Measurements from ENCODE around the gene CBX1. TPM values are rescaled to one million over a fixed set of nuclear protein-coding genes. Genes with fewer than 3 reads are reported as not detected.

The CBX1 gene
- total and polyA plus RNA-seq, 10 of the 15 experiments (the other 5 are each of a cell fraction or from before 2014, with no cell fraction given) = 11.8 to 99.2 (median 43.5) TPM

DNA sequence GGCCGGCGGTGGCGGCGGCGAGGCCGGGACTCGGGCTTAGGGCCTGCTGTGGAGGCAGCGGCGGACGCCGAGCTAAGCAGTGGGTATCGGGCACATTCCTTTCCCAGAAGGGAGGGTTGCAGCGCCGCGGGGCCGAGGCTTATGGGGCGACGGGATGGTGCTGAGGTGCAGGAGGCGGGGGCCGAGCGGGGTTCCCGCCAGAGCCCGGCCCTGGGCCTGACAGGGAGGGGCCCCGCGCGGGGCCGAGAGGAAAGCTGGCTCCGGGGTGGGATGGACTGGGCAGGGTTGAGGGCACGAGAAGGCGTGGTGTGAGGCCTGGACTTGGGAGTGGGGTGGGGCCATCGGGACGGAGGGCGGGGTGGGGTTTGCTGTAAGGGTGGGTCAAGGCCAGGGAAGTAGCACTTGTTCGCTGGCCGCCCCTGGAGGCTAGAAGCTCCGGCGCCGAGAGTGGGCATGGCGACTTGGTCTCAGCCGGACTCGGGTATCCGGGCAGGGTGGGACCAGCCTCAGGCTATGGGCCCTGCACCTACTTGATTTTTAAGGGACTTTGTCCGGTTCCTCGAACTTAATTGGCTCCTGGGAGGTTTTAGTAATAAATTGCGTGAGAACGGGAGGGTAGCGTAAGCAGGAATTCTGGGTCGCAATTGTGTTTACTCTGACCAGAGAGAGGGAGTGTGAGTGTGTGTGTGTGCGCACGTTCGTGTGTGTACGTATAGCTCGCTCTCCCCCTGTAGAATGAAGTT is 52.7 kb downstream of the CBX1 start (continued):
- TF ChIP-seq NR2C2 (IDR thresholded peaks at IDR 0.05; ENCODE audit: borderline replicate concordance, control insufficient read depth, insufficient read length, low read depth) (no peak), SREBF1 (IDR thresholded peaks at IDR 0.05; ENCODE audit: low read length) (no peak), BCL11A (IDR thresholded peaks at IDR 0.05; ENCODE audit: low read depth, low read length) (no peak), SMAD1 (IDR thresholded peaks at IDR 0.05; ENCODE audit: low read depth, partially characterized antibody) (peak; percentile 52), POLR2AphosphoS5 (IDR thresholded peaks at IDR 0.05; ENCODE audit: low read length) (peak; percentile 94), SMAD5 (IDR thresholded peaks at IDR 0.05; ENCODE audit: low read depth) (peak; percentile 1; the same call in 1 of the 2 replicates)
- TF ChIP-seq, protein P1, sequence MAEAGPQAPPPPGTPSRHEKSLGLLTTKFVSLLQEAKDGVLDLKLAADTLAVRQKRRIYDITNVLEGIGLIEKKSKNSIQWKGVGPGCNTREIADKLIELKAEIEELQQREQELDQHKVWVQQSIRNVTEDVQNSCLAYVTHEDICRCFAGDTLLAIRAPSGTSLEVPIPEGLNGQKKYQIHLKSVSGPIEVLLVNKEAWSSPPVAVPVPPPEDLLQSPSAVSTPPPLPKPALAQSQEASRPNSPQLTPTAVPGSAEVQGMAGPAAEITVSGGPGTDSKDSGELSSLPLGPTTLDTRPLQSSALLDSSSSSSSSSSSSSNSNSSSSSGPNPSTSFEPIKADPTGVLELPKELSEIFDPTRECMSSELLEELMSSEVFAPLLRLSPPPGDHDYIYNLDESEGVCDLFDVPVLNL (IDR thresholded peaks at IDR 0.05; ENCODE audit: low read depth, low read length) = no peak; the same call in 1 of the 2 replicates
- TF ChIP-seq, protein P2, sequence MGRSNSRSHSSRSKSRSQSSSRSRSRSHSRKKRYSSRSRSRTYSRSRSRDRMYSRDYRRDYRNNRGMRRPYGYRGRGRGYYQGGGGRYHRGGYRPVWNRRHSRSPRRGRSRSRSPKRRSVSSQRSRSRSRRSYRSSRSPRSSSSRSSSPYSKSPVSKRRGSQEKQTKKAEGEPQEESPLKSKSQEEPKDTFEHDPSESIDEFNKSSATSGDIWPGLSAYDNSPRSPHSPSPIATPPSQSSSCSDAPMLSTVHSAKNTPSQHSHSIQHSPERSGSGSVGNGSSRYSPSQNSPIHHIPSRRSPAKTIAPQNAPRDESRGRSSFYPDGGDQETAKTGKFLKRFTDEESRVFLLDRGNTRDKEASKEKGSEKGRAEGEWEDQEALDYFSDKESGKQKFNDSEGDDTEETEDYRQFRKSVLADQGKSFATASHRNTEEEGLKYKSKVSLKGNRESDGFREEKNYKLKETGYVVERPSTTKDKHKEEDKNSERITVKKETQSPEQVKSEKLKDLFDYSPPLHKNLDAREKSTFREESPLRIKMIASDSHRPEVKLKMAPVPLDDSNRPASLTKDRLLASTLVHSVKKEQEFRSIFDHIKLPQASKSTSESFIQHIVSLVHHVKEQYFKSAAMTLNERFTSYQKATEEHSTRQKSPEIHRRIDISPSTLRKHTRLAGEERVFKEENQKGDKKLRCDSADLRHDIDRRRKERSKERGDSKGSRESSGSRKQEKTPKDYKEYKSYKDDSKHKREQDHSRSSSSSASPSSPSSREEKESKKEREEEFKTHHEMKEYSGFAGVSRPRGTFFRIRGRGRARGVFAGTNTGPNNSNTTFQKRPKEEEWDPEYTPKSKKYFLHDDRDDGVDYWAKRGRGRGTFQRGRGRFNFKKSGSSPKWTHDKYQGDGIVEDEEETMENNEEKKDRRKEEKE (IDR thresholded peaks at IDR 0.05) = no peak
